HCT116 (cell line): ENCODE results near the gene ZC3H13. TPM values are rescaled to one million over a fixed set of nuclear protein-coding genes. Genes with fewer than 3 reads are reported as not detected.

ENCODE experiments used
- ATAC-seq: fragments of 200-7000 bp; cut with Tn5 transposase; 2 replicates; pipeline ENCODE4 v1.9.1; 2020; ENCODE audit warnings: mild to moderate bottlenecking, moderate library complexity
- BruUV-seq: library from RNA; stranded (reverse); fragments of 400-500 nt; replicated peaks from 2 replicates; lab custom pipeline; 2021; lab: Mats Ljungman, UMichigan
- CTCF ChIA-PET: fragments of 300-600 bp; sonication (Branson Sonifier 250); formaldehyde crosslinking; loops from one replicate; lab custom pipeline; 2021; ENCODE audit warnings: antibody characterized with exemption; lab: Charles Lee
- POLR2A ChIA-PET: fragments of 300-600, 350-600 bp; sonication (Branson Sonifier 250); formaldehyde crosslinking; loops from one replicate; lab custom pipeline; 2021; ENCODE audit warnings: antibody characterized with exemption; lab: Charles Lee
- RAD21 ChIA-PET, 2 experiments: fragments of 300-600 bp; sonication (Branson Sonifier 250); formaldehyde crosslinking; loops; one replicate each; lab custom pipeline; 2023; ENCODE audit warnings: low total read pairs in 2 of 2; ENCODE audit not compliant: uncharacterized antibody in 2 of 2, unreplicated experiment in 2 of 2, low non-redundant PET in 1 of 2; lab: Charles Lee
- DNase-seq: peaks from one replicate; pipeline ENCODE4 v3.0.0-alpha.2; 2010; ENCODE audit warnings: low read depth, low spot score
- H2AFZ ChIP-seq: fragments of 200-600 bp; shearing (Covaris generic), sonication (generic); 2 replicates; pipeline ENCODE4 v1.6.1; 2017; ENCODE audit warnings: low read depth, mixed run types, mixed read lengths, antibody characterized with exemption, low read length; ENCODE audit not compliant: poor library complexity, severe bottlenecking
- H3K27ac ChIP-seq: 2 replicates; pipeline ENCODE4 v1.5.1; 2012; ENCODE audit warnings: low read depth, low read length
- H3K27me3 ChIP-seq: fragments of 200-600 bp; sonication (generic); 2 replicates; pipeline ENCODE4 v1.6.1; 2016; ENCODE audit warnings: mixed run types, low read length, mixed read lengths; ENCODE audit not compliant: insufficient read depth
- H3K36me3 ChIP-seq, 2 experiments: fragments of 200-500 bp in 1 of 2; fragments of 200-600 bp in 1 of 2; sonication (Bioruptor generic) in 1 of 2; sonication (generic) in 1 of 2; 2 replicates each; pipeline versions ENCODE4 v1.5.1 to v1.6.1; 2014 to 2016; ENCODE audit warnings: low read length in 2 of 2, inconsistent platforms in 1 of 2, mixed read lengths in 1 of 2, mixed run types in 1 of 2; ENCODE audit not compliant: insufficient read depth in 2 of 2, control insufficient read depth in 1 of 2
- H3K4me1 ChIP-seq, 2 experiments: fragments of 200-600 bp in 1 of 2; sonication (generic) in 1 of 2; 2 replicates each; pipeline versions ENCODE4 v1.5.1 to v1.6.1; 2012 to 2017; ENCODE audit warnings: low read length in 2 of 2, inconsistent platforms in 1 of 2, mild to moderate bottlenecking in 1 of 2, mixed read lengths in 1 of 2, mixed run types in 1 of 2, moderate library complexity in 1 of 2; ENCODE audit not compliant: insufficient read depth in 2 of 2, control insufficient read depth in 1 of 2
- H3K4me2 ChIP-seq: fragments of 200-600 bp; sonication (generic); 2 replicates; pipeline ENCODE4 v1.6.1; 2017; ENCODE audit warnings: mixed run types, low read length, mixed read lengths
- H3K4me3 ChIP-seq, 2 experiments: fragments of 200-600 bp in 1 of 2; sonication (generic) in 1 of 2; replicated peaks in 1 of 2; 2 replicates each; pipeline ENCODE4 v1.5.1; 2011 to 2016; ENCODE audit warnings: low read length in 2 of 2, control low read depth in 1 of 2, low read depth in 1 of 2, mild to moderate bottlenecking in 1 of 2, mixed read lengths in 1 of 2, mixed run types in 1 of 2
- H3K79me2 ChIP-seq: fragments of 200-600 bp; sonication (generic); 2 replicates; pipeline ENCODE4 v1.6.1; 2017; ENCODE audit warnings: mild to moderate bottlenecking, mixed run types, low read length, moderate library complexity, mixed read lengths; ENCODE audit not compliant: insufficient read depth
- H3K9ac ChIP-seq: fragments of 200-600 bp; sonication (generic); 2 replicates; pipeline ENCODE4 v1.6.1; 2016; ENCODE audit warnings: low read length, mixed read lengths
- H3K9me2 ChIP-seq: fragments of 200-600 bp; sonication (generic), shearing (Covaris generic); 2 replicates; pipeline ENCODE4 v1.6.1; 2017; ENCODE audit warnings: mixed run types, mild to moderate bottlenecking, moderate library complexity; ENCODE audit not compliant: insufficient read depth
- H3K9me3 ChIP-seq, 2 experiments: fragments of 200-500 bp in 1 of 2; fragments of 200-600 bp in 1 of 2; sonication (Bioruptor generic) in 1 of 2; sonication (generic) in 1 of 2; 2 replicates each; pipeline ENCODE4 v1.6.1; 2014 to 2017; ENCODE audit warnings: low read length in 2 of 2, mixed read lengths in 2 of 2, inconsistent platforms in 1 of 2, low read depth in 1 of 2, mild to moderate bottlenecking in 1 of 2, mixed run types in 1 of 2, moderate library complexity in 1 of 2; ENCODE audit not compliant: control insufficient read depth in 1 of 2, insufficient read depth in 1 of 2
- H4K20me1 ChIP-seq: fragments of 200-600 bp; sonication (generic), shearing (Covaris generic); 2 replicates; pipeline ENCODE4 v1.6.1; 2017; ENCODE audit warnings: mixed run types, mild to moderate bottlenecking, moderate library complexity; ENCODE audit not compliant: insufficient read depth
- ATF3 ChIP-seq: IDR thresholded peaks from 2 replicates; pipeline ENCODE4 v1.6.1; 2012
- CTCF ChIP-seq, 3 experiments: fragments of 200-600 bp in 1 of 3; sonication (generic) in 1 of 3; IDR thresholded peaks in 2 of 3; conservative IDR thresholded peaks in 1 of 3; 2 replicates each; pipeline ENCODE4 v1.5.1; 2012 to 2017; ENCODE audit warnings: low read depth in 2 of 3, low read length in 2 of 3, antibody characterized with exemption in 1 of 3, borderline replicate concordance in 1 of 3, control low read depth in 1 of 3, mild to moderate bottlenecking in 1 of 3, mixed read lengths in 1 of 3, mixed run types in 1 of 3, moderate library complexity in 1 of 3; ENCODE audit not compliant: insufficient read depth in 1 of 3
- EGR1 ChIP-seq: IDR thresholded peaks from 2 replicates; pipeline ENCODE4 v1.6.1; 2012; ENCODE audit warnings: low read depth
- ELF1 ChIP-seq: IDR thresholded peaks from 2 replicates; pipeline ENCODE4 v1.6.1; 2012; ENCODE audit warnings: low read depth, borderline replicate concordance
- EZH2 ChIP-seq: fragments of 200-600 bp; sonication (generic); IDR thresholded peaks from 2 replicates; pipeline ENCODE4 v1.6.1; 2017; ENCODE audit warnings: antibody characterized with exemption, mixed run types
- EZH2phosphoT487 ChIP-seq: fragments of 200-600 bp; IDR thresholded peaks from 2 replicates; pipeline ENCODE4 v1.6.1; 2018; ENCODE audit warnings: antibody characterized with exemption, borderline replicate concordance
- FOSL1 ChIP-seq: IDR thresholded peaks from 2 replicates; pipeline ENCODE4 v1.6.1; 2012; ENCODE audit warnings: low read depth
- JUND ChIP-seq: IDR thresholded peaks from 2 replicates; pipeline ENCODE4 v1.6.1; 2012
- POLR2A ChIP-seq: IDR thresholded peaks from 2 replicates; pipeline ENCODE4 v1.7.0; 2011; ENCODE audit warnings: borderline replicate concordance; ENCODE audit not compliant: insufficient read depth, insufficient read length; ENCODE audit errors: extremely low read depth
- POLR2AphosphoS5 ChIP-seq: IDR thresholded peaks from 2 replicates; pipeline ENCODE4 v1.6.1; 2011; ENCODE audit warnings: mild to moderate bottlenecking, low read depth, low read length, moderate library complexity
- RAD21 ChIP-seq: IDR thresholded peaks from 2 replicates; pipeline ENCODE4 v1.6.1; 2012; ENCODE audit warnings: low read depth, mild to moderate bottlenecking
- SIN3A ChIP-seq: IDR thresholded peaks from 2 replicates; pipeline ENCODE4 v1.6.1; 2012; ENCODE audit warnings: low read depth
- SP1 ChIP-seq: IDR thresholded peaks from 2 replicates; pipeline ENCODE4 v1.6.1; 2012; ENCODE audit warnings: low read depth
- SRF ChIP-seq: IDR thresholded peaks from 2 replicates; pipeline ENCODE4 v1.6.1; 2012; ENCODE audit warnings: low read depth
- YY1 ChIP-seq: IDR thresholded peaks from 2 replicates; pipeline ENCODE4 v1.6.1; 2011; ENCODE audit warnings: low read length, low read depth, moderate library complexity, mild to moderate bottlenecking; ENCODE audit not compliant: insufficient replicate concordance; ENCODE audit errors: extremely low read depth
- ZBTB33 ChIP-seq: IDR thresholded peaks from 2 replicates; pipeline ENCODE4 v1.6.1; 2011; ENCODE audit warnings: mild to moderate bottlenecking, low read length, moderate library complexity; ENCODE audit not compliant: insufficient replicate concordance; ENCODE audit errors: extremely low read depth
- ZNF274 ChIP-seq: fragments of 200-500 bp; sonication (Bioruptor generic); IDR thresholded peaks from 2 replicates; pipeline ENCODE4 v1.6.1; 2014; ENCODE audit warnings: mild to moderate bottlenecking, low read depth, low read length, inconsistent platforms
- intact Hi-C: fragments of 100-400 bp; cut with micrococcal nuclease; formaldehyde crosslinking; loops from 2 replicates; pipeline ENCODE4 v1.10.0; 2022
- total RNA-seq: library from RNA; stranded (reverse); gene quantifications from one replicate; pipeline ENCODE4 v1.2.1, GENCODE V29; 2021; ENCODE audit not compliant: unreplicated experiment
- TF ChIP-seq, protein P1 (sequence below): IDR thresholded peaks from 2 replicates; pipeline ENCODE4 v1.6.1; 2012

Gene ZC3H13
- total RNA-seq, 1 experiment from 2014 or later, result 37.9 TPM

- ATAC-seq (no peak), DNase-seq (no peak)
- H3K9me2 ChIP-seq, result no peaks in the 10 kb centered on the region
- H4K20me1 ChIP-seq, result no peaks in the 10 kb centered on the region
- no TSS peak for BruUV-seq
- intact Hi-C loops, result no loop called here
- H3K9me3 ChIP-seq, result no peaks in the 10 kb centered on the region
- no peak overlapping the region for H2AFZ ChIP-seq
- H3K4me1 ChIP-seq, result no peaks in the 10 kb centered on the region
- ChIA-PET POLR2A (no interaction called here), RAD21 (no interaction called here), CTCF (no interaction called here)
- no peak overlapping the region for H3K4me3 ChIP-seq
- H3K27ac ChIP-seq, result no peak overlapping the region
- H3K4me2 ChIP-seq, result no peak overlapping the region
- no peaks in the 10 kb centered on the region for H3K79me2 ChIP-seq
- peaks cover 0 to under 1% of the 10 kb centered on the region in 2 experiments; a peak in 1 of 4 replicates for H3K36me3 ChIP-seq
- TF ChIP-seq EZH2 (no peak), CTCF (IDR thresholded peaks at IDR 0.05 in 2 of 3, conservative IDR thresholded peaks at IDR 0.05 in 1 of 3; ENCODE audit: borderline replicate concordance in 1 of 3, insufficient read depth in 1 of 3, low read depth in 2 of 3, low read length in 2 of 3) (no peak)
- TF ChIP-seq, protein P1, sequence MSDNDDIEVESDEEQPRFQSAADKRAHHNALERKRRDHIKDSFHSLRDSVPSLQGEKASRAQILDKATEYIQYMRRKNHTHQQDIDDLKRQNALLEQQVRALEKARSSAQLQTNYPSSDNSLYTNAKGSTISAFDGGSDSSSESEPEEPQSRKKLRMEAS, result no peak
- H3K9ac ChIP-seq, result no peak overlapping the region
- H3K27me3 ChIP-seq, result no peaks in the 10 kb centered on the region
Observed at GRCh38 chr13:45951166-45951565, 101.4 kb downstream of the ZC3H13 start.

- no peaks in the 10 kb centered on the region for H3K9me2 ChIP-seq
- no peak overlapping the region for H3K27ac ChIP-seq
- no peak overlapping the region for H2AFZ ChIP-seq
- H3K9ac ChIP-seq, result no peak overlapping the region
- H3K36me3 ChIP-seq, result no peaks in the 10 kb centered on the region
- no peaks in the 10 kb centered on the region for H3K4me1 ChIP-seq
- H3K4me2 ChIP-seq, result no peak overlapping the region
- intact Hi-C loops, result no loop called here
- no peaks in the 10 kb centered on the region for H4K20me1 ChIP-seq
- H3K9me3 ChIP-seq, result no peaks in the 10 kb centered on the region
- no peak for ATAC-seq
- no TSS peak for BruUV-seq
- CTCF ChIA-PET, result no interaction called here
- H3K27me3 ChIP-seq, result no peaks in the 10 kb centered on the region
- DNase-seq, result no peak
- H3K79me2 ChIP-seq, result no peaks in the 10 kb centered on the region
- no peak overlapping the region for H3K4me3 ChIP-seq
- RAD21 ChIA-PET, result interaction anchor here in 1 of 2 experiments (0.6 kb wide), 1 partner anchor 10 kb away, joined by 4 read pairs; no protein-coding TSS in a partner anchor
- POLR2A ChIA-PET, result no interaction called here
- TF ChIP-seq YY1, result no peak
- no peak for TF ChIP-seq ZBTB33
- TF ChIP-seq SRF, result no peak
- no peak for TF ChIP-seq EZH2phosphoT487
- TF ChIP-seq SIN3A, result no peak
- TF ChIP-seq ZNF274, result no peak
- TF ChIP-seq POLR2AphosphoS5, result no peak
- TF ChIP-seq JUND, result no peak
- no peak for TF ChIP-seq SP1
- TF ChIP-seq FOSL1, result no peak
- TF ChIP-seq RAD21, result no peak
- no peak for TF ChIP-seq POLR2A
- no peak for TF ChIP-seq ELF1
- TF ChIP-seq ATF3, result no peak
- TF ChIP-seq EGR1, result no peak
Observed at GRCh38 chr13:45950386-45951000, 102.1 kb downstream of the ZC3H13 start.
